Keratinocyte (primary cell): ENCODE measurements around the gene PTGS2. TPM values are rescaled to one million over a fixed set of nuclear protein-coding genes. Genes with fewer than 3 reads are reported as not detected.
A peak's percentile ranks its signal among the peaks of the same experiment; 100 is the strongest.

Experiments
- DNase-seq: peaks from one replicate; pipeline ENCODE4 v3.0.0-alpha.2; 2011; ENCODE audit warnings: low read depth, missing footprints, low spot score
- FAIRE-seq: peaks from 2 replicates; lab custom pipeline; 2011; peaks lifted over from hg19 to GRCh38; lab: Jason Lieb, UNC
- H2AFZ ChIP-seq: 2 replicates; pipeline ENCODE4 v1.6.0; 2012; ENCODE audit warnings: low read length, control low read depth, inconsistent platforms; ENCODE audit not compliant: control insufficient read depth
- H3K27ac ChIP-seq: 2 replicates; pipeline ENCODE4 v1.5.1; 2011; ENCODE audit warnings: low read length; ENCODE audit not compliant: control insufficient read depth, insufficient read depth
- H3K27me3 ChIP-seq: 3 replicates; pipeline ENCODE4 v1.6.0; 2011; ENCODE audit warnings: low read length; ENCODE audit not compliant: control insufficient read depth, insufficient read depth; ENCODE audit errors: extremely low read depth
- H3K36me3 ChIP-seq, 2 experiments: 2 replicates in 1 of 2; 3 replicates in 1 of 2; pipeline ENCODE4 v1.5.1; 2011; ENCODE audit warnings: low read length in 2 of 2, mild to moderate bottlenecking in 1 of 2; ENCODE audit not compliant: control insufficient read depth in 2 of 2, insufficient read depth in 2 of 2; ENCODE audit errors: extremely low read depth in 1 of 2
- H3K4me1 ChIP-seq: 3 replicates; pipeline ENCODE4 v1.5.1; 2011; ENCODE audit warnings: low read length; ENCODE audit not compliant: control insufficient read depth, insufficient read depth; ENCODE audit errors: extremely low read depth
- H3K4me2 ChIP-seq: 3 replicates; pipeline ENCODE4 v1.6.0; 2011; ENCODE audit warnings: low read depth, low read length; ENCODE audit not compliant: control insufficient read depth, insufficient read depth; ENCODE audit errors: extremely low read depth
- H3K4me3 ChIP-seq, 3 experiments: fragments of 200-600 bp in 1 of 3; sonication (generic) in 1 of 3; 2 replicates in 2 of 3; 3 replicates in 1 of 3; pipeline ENCODE4 v1.5.1; 2011 to 2016; ENCODE audit warnings: low read length in 3 of 3, mild to moderate bottlenecking in 3 of 3, control low read depth in 2 of 3, inconsistent platforms in 1 of 3, low read depth in 1 of 3, mixed read lengths in 1 of 3, mixed run types in 1 of 3, moderate library complexity in 1 of 3; ENCODE audit not compliant: control insufficient read depth in 2 of 3, insufficient read depth in 2 of 3; ENCODE audit errors: extremely low read depth in 1 of 3
- H3K79me2 ChIP-seq: 2 replicates; pipeline ENCODE4 v1.6.0; 2012; ENCODE audit warnings: low read length; ENCODE audit not compliant: control insufficient read depth, insufficient read depth
- H3K9ac ChIP-seq: 3 replicates; pipeline ENCODE4 v1.6.0; 2011; ENCODE audit warnings: low read length; ENCODE audit not compliant: control insufficient read depth, insufficient read depth; ENCODE audit errors: extremely low read depth
- H3K9me1 ChIP-seq: 3 replicates; pipeline ENCODE4 v1.6.0; 2011; ENCODE audit warnings: low read length; ENCODE audit not compliant: control insufficient read depth, insufficient read depth; ENCODE audit errors: extremely low read depth
- H3K9me3 ChIP-seq: 2 replicates; pipeline ENCODE4 v1.5.1; 2012; ENCODE audit warnings: low read depth, low read length; ENCODE audit not compliant: control insufficient read depth
- H4K20me1 ChIP-seq: 3 replicates; pipeline ENCODE4 v1.6.0; 2011; ENCODE audit warnings: low read length; ENCODE audit not compliant: control insufficient read depth, insufficient read depth; ENCODE audit errors: extremely low read depth
- EZH2 ChIP-seq: IDR thresholded peaks from one replicate; pipeline ENCODE4 v1.6.1; 2012; ENCODE audit warnings: inconsistent platforms, mild to moderate bottlenecking, low read length, moderate library complexity
- dilution Hi-C: fragments of 300-500 bp; cut with MboI; formaldehyde crosslinking; loops from one replicate; pipeline ENCODE4 v1.7.0; 2020; ENCODE audit warnings: low sequenced_read_pairs; ENCODE audit not compliant: extremely low pct_ligation_motif_present
- polyA plus RNA-seq, 5 experiments: library from polyadenylated mRNA; depleted of rRNA in 3 of 5; stranded (reverse) in 3 of 5; stranded (forward) in 1 of 5; unstranded in 1 of 5; fragments of >200 nt; gene quantifications; 1 replicate in 1 of 5; 2 replicates in 3 of 5; 3 replicates in 1 of 5; pipeline versions ENCODE4 v1.2.1 to v1.2.3, GENCODE V29; 2011 to 2012; ENCODE audit warnings: missing spikeins in 2 of 5, low read depth in 1 of 5, low replicate concordance in 1 of 5
- TF ChIP-seq, protein P1 (sequence below), 3 experiments: IDR thresholded peaks in 1 of 3; conservative IDR thresholded peaks in 1 of 3; optimal IDR thresholded peaks in 1 of 3; 2 replicates in 2 of 3; 3 replicates in 1 of 3; pipeline versions ENCODE3 to v1.5.1; 2011; ENCODE audit warnings: low read length in 3 of 3, mild to moderate bottlenecking in 3 of 3, moderate library complexity in 2 of 3, control low read depth in 1 of 3, inconsistent platforms in 1 of 3; ENCODE audit not compliant: insufficient read depth in 2 of 3; ENCODE audit errors: extremely low read depth in 1 of 3

The PTGS2 gene
- polyA plus RNA-seq, 1 donor (not counting 4 experiments of a cell fraction or from before 2014, with no cell fraction given): 117 TPM

DNA sequence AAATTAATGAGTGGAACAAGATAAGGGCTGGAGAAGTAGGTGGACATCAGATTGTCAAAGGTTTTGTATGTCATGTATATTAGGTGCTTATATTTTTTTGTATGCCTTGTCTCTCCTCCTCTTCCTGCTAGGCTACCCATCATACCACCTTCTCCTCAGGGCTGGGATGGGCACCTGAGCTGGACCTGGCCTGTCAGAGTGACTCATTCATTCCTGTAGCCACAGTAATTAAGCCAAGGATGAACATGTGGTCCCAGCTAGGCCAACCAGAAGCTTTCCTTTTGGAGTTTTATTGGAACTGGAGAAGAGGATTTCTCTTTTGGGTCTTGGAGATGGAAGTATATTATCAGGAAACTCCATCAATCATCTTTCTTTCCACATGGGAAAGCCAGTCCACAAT is 21.2 kb downstream of the PTGS2 start:
- Histone ChIP-seq H3K27ac (peak overlapping the region; percentile 75), H4K20me1 (no peaks in the 10 kb centered on the region)
- DNase-seq: peak; percentile 77

DNA sequence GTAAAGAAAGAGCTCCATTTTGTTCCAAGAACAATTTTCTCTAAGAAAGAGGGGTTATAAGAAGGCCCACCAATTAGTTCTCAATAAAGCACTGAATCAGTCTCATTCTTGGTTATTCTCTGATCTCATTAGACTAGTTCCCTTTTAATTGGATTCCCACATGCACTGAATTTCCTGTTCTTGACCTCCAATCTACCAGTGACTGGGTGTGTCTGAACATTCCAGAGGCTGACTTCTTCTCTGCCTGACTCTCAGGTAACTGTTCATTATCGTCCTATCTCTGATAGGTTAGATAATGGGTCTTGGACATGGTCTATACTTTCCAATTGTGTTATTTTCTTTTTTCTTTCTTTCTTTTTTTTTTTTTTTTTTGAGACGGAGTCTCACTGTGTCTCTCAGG is 22.7 kb downstream of the PTGS2 start:
- Histone ChIP-seq H3K27me3 (no peaks in the 10 kb centered on the region), H3K4me3 (no peak overlapping the region), H3K9me3 (no peaks in the 10 kb centered on the region), H3K27ac (no peak overlapping the region), H3K79me2 (no peaks in the 10 kb centered on the region), H3K4me2 (no peak overlapping the region), H2AFZ (peak overlapping the region; percentile 72), H3K9me1 (no peaks in the 10 kb centered on the region), H4K20me1 (no peaks in the 10 kb centered on the region), H3K4me1 (peaks cover 26% of the 10 kb centered on the region), H3K36me3 (no peaks in the 10 kb centered on the region), H3K9ac (no peak overlapping the region)
- DNase-seq (no peak), FAIRE-seq (peak; percentile 57)
- TF ChIP-seq, protein P1, sequence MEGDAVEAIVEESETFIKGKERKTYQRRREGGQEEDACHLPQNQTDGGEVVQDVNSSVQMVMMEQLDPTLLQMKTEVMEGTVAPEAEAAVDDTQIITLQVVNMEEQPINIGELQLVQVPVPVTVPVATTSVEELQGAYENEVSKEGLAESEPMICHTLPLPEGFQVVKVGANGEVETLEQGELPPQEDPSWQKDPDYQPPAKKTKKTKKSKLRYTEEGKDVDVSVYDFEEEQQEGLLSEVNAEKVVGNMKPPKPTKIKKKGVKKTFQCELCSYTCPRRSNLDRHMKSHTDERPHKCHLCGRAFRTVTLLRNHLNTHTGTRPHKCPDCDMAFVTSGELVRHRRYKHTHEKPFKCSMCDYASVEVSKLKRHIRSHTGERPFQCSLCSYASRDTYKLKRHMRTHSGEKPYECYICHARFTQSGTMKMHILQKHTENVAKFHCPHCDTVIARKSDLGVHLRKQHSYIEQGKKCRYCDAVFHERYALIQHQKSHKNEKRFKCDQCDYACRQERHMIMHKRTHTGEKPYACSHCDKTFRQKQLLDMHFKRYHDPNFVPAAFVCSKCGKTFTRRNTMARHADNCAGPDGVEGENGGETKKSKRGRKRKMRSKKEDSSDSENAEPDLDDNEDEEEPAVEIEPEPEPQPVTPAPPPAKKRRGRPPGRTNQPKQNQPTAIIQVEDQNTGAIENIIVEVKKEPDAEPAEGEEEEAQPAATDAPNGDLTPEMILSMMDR (optimal IDR thresholded peaks at IDR 0.05 in 1 of 3, IDR thresholded peaks at IDR 0.05 in 1 of 3, conservative IDR thresholded peaks at IDR 0.05 in 1 of 3; ENCODE audit: extremely low read depth in 1 of 3, insufficient read depth in 2 of 3, low read length in 3 of 3): no peak
- no peak for TF ChIP-seq EZH2
- dilution Hi-C loops: no loop called here

More for the DNA sequence above, 21.2 kb downstream of the PTGS2 start:
- Histone ChIP-seq H3K79me2 (no peaks in the 10 kb centered on the region), H3K4me1 (peaks cover 34% of the 10 kb centered on the region), H3K27me3 (no peaks in the 10 kb centered on the region), H3K9me1 (no peaks in the 10 kb centered on the region), H3K4me2 (peak overlapping the region; percentile 49), H3K36me3 (no peaks in the 10 kb centered on the region), H3K9me3 (no peaks in the 10 kb centered on the region), H2AFZ (peak overlapping the region; percentile 53), H3K4me3 (no peak overlapping the region), H3K9ac (no peak overlapping the region)
- dilution Hi-C loops: no loop called here
- FAIRE-seq: peak; percentile 99
- no peak for TF ChIP-seq EZH2
- TF ChIP-seq, protein P1 (optimal IDR thresholded peaks at IDR 0.05 in 1 of 3, IDR thresholded peaks at IDR 0.05 in 1 of 3, conservative IDR thresholded peaks at IDR 0.05 in 1 of 3; ENCODE audit: extremely low read depth in 1 of 3, insufficient read depth in 2 of 3, low read length in 3 of 3): no peak
